GM21723 (cell line): Measurements from ENCODE around the gene MSL1.
"Not testable (repeated sequence)": the region's sequence is repeated elsewhere in the genome, so short reads cannot be mapped to it uniquely, and the experiment has no call there.

Experiments used
- ATAC-seq: cut with Tn5 transposase; IDR thresholded peaks from one replicate; pipeline ENCODE4 v1.9.1; 2021; ENCODE audit warnings: mild to moderate bottlenecking, moderate library complexity; ENCODE audit not compliant: unreplicated experiment

Gene MSL1

DNA sequence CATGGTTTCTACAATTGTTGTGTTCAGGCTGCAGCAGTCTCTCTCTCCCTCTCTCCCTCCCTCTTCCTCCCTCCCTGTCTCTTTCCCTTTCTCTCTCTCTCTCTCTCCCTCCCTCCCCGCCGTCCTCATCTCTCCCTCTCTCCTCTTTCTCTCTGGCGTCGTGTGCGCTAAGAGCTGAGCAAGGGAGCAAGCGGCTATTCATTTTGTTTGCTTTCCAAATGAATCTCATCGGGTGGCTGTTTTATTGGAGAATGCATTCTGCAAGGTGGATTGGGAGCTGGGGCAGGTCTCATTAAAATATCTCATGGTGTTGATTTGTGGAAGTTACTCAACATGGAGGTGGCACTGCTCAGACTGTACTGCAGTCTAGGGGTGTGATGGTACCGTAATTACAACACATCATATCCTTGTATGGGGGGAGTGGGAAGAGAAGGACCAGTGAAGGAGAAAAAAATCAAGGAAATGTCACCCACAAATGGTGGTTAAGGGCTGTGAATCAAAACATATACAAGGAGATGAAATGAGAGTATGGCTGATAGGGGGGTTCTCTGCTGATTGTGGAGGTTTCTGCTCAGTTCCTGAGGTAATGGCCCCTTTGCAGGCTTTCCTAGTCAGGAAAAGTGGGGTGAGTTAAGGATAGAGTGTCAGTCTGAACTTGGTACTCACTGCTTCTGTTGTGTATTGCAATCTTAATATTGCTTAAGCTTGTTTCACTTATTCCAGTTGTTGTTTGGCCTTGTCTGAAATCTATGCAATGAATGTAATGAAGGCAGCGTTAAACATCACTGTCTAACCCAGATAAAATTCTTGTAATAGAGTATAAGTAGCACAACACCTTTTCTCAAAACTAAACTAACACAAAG is 2.7 kb downstream of the MSL1 start:
- ATAC-seq: no peak

DNA sequence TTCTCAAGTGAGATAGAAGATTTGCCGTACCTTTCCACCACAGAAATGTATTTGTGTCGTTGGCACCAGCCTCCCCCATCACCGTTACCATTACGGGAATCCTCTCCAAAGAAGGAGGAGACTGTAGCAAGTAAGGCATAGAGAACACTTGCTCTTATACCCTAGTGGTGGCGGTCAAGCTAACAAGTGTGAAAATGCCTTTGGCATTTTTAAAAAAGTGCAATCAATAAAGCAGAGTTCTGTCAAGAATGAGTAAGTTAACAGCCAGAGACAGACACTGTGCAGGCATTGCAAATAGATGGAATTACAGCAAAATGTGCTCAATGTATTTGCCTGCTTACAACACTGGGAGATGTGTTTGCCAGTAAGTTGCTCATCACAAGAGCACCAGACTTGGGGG is 7.7 kb downstream of the MSL1 start:
- ATAC-seq: no peak

DNA sequence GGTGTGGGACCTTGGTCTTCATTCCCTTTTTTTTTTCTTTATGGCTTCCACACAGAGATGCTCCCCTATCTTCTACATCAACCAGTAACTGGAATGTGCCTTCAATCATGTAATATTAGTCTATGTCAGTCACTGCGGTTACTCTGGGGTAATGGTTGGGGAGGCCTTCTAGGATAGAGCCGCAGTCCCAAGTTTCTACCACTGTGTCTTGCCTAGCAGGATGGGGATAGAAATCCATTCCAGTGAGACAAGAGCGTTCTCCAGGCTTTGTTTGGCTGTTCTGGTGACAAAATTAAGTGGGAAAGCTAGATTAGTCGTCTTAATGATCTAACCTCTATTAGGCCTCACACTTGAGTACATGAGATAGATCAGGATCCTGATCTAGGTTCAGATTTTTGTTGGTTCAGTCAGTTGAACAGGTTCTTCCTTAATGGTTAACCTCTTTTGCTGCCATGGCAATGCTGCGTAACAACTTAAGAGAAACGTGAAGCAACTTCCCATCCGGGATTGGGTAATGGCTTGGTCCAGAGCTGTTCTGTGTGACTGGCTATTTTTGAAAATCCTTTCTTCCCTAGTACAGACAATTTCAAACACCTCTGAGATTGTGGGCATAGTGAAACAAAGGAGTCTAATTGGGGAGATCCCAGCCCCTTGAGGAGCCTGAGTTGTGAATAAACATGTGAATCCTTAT is 8.7 kb downstream of the MSL1 start:
- no peak for ATAC-seq

DNA sequence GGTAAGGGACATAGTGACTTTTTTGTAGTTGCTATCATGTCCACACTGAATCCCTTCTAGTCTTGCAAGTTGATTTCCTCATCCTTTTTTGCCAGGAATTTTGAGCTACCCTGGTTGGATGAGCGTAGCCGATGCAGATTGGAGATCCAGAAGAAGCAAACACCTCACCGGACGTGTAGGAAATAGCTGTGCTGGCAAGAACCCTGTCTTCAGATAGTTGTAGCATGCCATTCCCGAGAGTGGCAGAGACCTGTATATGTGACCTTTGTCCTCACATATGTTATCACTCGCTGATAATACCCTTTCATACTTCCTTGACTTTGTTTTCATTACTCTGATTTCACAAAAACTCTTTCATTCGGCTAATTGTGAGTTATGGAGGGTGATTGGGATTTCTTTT is 12.4 kb downstream of the MSL1 start:
- ATAC-seq: no peak

DNA sequence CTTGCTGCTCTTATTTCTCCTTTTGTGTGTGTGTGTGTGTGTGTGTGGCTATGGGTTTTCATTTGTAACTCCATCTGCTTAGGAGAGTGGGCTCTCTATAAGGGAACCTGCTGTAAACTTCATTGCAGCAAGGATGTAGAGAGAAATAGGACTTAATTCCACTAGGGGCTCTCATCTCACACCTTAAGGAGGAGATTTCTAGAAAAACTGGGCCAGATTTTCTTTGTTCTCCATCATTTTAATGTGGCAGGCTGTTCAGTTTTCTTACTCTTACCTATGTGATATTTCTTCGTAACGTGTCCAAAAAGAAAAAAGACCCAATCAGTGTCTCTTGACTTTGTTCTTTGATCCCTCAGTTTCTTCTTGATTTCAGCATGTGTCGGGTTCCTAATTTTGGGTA is 14.0 kb downstream of the MSL1 start:
- no peak for ATAC-seq

DNA sequence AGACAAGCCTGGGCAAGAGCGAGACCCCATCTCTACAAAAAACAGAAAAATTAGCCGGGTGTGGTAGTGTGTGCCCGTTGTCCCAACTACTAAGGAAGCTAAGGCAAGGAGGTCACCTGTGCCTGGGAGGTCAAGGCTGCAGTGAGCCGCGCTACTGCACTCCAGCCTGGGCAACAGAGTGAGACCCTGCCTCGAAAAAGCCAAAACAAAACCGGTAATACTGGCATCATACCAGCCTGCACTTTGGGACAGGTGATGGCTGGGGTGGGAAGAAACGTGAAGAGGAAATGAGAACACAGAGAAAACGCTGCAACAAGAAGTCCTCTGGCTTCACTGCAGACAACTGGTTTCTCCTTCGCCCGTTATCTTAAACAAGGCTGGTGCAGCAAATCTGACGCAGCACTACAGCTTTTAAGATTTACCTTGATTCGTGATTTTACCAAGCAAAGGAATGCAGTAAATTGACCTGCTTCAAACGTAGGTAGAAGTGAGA is 17.8 kb downstream of the MSL1 start:
- peak; percentile 8 for ATAC-seq

DNA sequence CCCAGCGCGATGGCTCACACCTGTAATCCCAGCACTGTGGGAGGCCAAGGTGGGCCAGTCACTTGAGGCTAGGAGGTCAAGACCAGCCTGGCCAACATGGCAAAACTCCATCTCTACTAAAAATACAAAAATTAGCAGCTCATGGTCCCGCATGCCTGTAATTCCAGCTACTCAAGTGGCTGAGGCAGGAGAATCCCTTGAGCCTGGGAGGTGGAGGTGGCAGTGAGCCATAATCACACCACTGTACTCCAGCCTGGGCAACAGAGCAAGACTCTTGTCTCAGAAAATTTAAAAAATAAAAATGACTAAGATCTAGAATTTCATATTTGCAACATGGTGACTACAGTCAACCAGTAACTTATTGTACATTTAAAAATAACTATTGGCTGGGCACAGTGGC is 21.4 kb downstream of the MSL1 start:
- ATAC-seq: not testable (repeated sequence)

DNA sequence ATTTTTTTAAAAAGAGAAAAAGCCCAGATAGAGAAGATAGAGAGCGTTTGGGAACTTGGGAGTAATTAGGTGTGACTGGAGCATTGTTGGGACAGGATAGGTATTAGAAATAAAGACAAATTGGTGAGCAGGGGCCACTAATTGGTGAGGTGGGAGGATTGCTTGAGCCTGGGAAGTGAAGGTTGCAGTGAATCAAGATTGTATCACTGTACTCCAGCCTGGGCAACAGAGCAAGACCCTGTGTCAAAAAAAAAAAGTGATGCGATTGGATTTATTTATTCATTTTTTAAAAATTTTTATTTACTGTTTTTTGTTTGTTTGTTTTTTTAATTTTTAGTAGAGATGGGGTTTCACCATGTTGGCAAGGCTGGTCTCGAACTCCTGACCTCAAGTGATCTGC is 23.7 kb downstream of the MSL1 start:
- no peak for ATAC-seq

DNA sequence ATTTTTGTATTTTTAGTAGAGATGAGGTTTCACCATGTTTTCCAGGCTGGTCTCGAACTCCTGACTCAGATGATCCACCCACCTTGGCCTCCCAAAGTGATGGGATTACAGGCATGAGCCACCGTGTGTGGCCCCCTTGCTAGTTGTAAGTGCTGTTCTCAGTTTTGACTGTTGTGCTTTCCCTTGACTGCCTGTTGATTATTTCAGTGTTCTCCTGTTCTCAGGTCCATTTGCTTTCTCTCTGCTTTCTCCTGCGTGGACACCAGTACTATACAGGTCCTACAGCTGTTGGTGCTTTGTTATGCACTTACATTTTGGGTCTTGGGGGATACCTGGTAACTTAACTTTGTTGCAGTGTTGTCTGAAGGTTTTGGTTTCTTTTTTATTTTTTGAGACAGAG is 26.8 kb downstream of the MSL1 start:
- no peak for ATAC-seq

DNA sequence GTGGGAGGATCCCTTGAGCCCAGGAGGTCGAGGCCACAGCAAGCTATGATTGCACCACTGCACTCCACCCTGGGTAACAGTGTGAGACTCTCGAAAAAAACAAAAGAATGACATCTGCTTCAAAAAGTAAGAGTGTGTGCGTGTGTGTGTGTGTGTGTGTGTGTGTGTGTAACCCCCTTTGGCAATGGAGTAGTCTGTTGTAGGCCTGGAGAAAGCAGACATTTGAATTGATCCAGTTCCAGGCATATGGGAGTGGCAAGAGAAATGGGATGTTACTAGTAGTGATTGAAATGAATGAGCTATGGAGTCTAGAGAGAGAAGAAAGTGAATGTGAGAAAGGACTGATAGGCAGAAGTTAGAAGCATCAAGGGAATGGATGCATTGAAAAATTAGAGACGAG is 28.5 kb downstream of the MSL1 start:
- ATAC-seq: no peak

DNA sequence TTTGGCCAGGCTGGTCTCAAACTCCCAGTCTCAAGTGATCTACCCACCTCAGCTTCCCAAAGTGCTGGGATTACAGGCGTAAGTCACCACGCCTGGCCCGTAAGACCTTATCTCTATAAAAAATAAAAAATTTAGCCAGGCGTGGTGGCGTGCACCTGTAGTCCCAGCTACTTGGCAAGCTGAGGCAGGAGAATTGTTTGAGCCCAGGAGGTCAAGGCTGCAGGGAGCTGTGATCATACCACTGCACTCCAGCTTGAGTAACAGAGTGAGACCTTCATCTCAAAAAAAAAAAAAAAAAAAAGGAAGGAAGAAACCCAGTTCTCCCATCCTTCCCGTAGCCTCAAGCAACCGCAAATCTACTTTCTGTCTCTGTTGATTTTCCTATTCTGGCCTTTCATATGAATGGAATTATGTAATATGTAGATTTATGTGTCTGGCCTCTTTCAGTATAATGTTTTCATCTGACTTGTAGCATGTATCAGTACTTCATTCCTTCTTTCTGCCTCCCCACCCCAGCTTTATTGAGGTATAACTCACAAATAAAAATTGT is 29.7 kb downstream of the MSL1 start:
- no peak for ATAC-seq

DNA sequence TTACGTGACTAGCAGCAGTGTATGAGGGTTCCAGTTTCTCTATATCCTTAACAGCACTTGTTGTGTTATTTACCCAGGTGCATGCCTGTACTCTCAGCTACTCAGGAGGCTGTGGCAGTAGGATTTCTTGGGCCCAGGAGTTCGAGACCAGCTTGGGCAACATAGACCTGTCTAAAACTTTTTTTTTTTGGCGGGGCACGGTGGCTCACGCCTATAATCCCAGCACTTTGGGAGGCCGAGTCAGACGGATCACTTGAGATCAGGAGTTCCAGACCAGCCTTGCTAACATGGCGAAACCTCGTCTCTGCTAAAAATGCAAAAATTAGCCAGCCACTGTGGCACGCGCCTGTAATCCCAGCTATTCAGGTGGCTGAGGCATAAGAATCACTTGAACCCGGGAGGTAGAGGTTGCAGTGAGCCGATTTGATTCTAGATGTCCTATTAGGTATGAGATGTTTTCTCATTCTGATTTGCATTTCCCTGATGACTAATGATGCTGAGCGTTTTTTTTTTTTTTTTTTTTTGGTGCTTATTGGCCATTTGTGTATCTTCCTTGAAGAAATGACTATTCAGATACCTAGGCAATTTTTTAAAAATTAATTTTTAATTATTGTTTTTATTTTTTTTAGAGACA is 31.9 kb downstream of the MSL1 start:
- no peak for ATAC-seq

DNA sequence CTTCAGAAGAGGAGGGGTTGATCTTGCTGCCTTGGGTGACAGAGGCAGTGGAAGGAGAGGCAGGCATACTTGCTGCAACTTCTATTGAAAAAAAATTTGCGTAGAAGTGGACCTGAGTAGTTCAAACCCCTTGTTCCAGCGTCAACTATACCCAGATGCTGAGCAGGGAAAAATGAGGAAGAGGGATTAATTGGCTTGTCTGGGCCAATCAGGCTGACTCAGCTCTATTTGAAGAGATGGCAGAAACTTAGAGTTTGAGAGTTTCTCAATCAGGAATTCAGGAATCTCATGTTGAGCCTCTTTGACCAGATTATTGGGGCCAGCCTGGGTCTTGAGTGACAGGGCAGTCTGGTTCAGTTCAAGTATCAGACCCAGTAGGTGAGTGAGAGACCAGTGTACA is 36.2 kb downstream of the MSL1 start:
- ATAC-seq: no peak

DNA sequence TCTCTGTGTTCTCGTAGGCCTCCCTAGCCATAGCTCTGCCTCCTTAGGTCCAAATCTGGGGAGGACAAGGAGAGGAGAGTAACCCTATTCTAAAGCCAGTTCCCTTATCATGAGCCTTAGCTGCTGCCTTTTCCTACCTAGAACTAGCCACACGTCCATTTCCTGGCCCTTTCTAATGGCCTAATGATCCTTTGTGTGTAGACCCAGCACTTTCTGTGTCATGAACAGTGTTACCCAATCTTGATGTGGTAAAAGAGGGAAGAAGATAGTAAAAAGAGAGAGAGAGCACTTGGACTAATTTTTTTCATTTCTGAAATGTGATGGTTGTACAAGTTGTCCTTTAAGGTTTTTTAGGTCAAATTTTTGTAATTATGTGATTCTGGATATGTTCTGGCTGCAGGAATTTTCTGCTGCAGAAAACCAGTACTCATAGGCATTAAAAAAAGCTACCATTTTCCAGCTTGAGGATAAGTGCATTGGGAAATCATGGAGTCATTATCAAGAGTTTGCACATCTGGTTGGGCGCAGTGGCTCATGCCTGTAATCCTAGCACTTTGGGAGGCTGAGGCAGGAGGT is 36.8 kb downstream of the MSL1 start:
- no peak for ATAC-seq

DNA sequence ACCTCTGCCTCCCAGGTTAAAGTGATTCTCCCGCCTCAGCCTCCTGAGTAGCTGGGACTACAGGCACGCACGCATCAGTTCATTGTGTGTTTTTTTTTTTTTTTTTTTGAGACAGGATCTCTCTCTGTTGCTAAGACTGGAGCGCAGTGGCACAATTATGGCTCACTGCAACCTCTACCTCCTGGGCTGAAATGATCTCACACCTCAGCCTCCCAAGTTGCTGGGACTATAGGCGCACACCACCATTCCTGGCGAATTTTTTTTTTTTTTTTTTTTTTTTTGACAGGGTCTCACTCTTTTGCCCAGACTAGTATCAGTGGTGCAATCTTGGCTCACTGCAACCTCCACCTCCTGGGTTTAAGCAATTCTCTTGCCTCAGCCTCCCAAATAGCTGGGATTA is 37.7 kb downstream of the MSL1 start:
- no peak for ATAC-seq

DNA sequence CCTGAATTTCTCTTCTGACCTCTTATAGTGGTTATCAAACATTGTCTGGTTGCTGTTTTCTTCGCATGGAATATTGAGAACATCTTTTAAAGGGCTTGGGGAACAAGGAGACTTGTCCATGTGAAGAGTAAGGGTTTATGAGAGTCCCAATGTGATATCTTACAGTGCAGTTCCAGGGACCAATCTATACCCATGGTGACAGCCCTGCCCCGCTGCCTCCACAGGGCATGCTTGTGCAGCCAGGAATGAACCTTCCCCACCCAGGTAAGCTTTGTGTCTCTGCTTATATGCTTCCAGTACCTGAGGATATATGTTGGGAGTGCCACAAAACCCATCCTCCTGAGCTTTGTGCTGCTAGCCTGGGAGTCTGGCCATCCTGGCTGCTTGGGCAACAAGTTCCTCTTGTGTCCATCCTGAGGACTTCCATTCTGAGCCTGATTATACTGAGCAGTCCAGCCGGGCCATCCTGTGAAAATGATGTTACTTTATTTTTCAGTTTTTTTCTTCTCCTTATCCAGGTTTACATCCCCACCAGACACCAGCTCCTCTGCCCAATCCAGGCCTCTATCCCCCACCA is 46.0 kb downstream of the MSL1 start:
- no peak for ATAC-seq

DNA sequence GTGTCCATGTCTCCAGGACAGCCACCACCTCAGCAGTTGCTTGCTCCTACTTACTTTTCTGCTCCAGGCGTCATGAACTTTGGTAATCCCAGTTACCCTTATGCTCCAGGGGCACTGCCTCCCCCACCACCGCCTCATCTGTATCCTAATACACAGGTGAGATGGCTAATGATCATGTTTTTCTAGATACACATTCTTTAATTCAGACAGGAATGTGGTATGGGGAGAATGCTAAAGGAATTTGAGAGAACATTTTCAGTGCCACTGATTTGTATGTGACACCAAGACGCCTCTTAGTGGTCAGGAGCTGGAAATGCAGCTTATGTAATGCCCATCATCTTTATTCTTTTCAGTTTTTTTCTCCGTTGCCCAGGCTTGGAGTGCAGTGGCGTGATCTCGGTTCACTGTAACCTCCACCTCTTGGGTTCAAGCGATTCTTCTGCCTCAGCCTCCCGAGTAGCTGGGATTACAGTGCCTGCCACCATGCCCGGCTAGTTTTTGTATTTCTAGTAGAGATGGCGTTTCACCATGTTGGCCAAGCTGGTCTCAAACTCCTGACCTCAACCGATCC is 46.6 kb downstream of the MSL1 start:
- ATAC-seq: no peak

DNA sequence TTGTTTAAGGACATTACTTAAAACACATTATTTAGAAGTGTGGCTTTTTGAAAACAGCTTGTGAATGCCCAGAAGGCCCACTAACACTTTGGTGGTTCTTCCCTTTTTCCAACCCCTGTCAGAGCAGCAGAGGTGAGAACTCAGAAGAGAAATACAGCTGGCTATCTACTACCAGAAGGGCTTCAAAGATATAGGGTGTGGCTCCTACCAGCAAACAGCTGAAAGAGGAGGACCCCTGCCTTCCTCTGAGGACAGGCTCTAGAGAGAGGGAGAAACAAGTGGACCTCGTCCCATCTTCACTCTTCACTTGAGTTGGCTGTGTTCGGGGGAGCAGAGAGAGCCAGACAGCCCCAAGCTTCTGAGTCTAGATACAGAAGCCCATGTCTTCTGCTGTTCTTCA is 48.6 kb downstream of the MSL1 start:
- no peak for ATAC-seq

DNA sequence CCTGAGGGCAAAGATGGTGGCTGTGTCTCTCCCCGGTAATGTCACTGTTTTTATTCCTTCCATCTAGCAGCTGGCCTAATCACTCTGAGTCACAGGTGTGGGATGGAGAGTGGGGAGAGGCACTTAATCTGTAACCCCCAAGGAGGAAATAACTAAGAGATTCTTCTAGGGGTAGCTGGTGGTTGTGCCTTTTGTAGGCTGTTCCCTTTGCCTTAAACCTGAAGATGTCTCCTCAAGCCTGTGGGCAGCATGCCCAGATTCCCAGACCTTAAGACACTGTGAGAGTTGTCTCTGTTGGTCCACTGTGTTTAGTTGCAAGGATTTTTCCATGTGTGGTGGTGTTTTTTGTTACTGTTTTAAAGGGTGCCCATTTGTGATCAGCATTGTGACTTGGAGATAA is 50.0 kb downstream of the MSL1 start:
- no peak for ATAC-seq

DNA sequence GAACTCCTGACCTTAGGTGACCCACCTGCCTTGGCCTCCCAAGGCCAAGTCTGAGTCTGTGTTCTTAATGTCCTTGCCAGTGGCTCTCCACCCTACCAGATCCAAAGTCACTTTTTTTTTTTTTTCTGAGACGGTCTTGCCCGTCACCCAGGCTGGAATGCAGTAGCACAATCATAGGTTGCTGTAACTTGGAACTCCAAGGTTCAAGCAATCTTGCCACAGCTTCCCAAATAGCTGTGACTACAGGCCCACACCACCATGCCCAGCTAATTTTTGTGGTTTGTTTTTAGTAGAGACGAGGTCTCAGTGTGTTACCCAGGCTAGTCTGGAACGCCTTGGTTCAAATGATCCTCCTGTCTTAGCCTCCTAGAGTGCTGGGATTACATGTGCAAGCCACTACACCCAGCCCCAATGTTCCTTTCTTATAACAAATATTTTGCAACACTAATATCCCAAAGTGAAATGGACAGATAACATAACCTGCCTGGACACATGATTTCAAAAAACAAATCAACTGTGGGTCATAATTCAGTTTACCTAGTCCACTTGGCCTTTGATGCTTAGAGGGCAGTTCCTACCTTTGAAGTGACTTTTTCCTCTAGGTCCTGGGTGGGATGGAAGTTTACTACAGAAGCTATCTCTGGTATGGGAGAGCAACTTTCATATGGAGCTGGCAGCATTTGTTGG is 51.5 kb downstream of the MSL1 start:
- ATAC-seq: no peak
